ENCODE measurements around the gene CCL1.

CCL1 gene

GRCh38 chr17:34384822-34385605 is 22.0 kb upstream of the CCL1 start:
- H3K4me3 ChIP-seq (replicated peaks; ENCODE audit: low read depth, low read length) = no peak overlapping the region
- no peak for DNase-seq (ENCODE audit: extremely low read depth, low read depth)
- no peak for TF ChIP-seq CTCF (IDR thresholded peaks at IDR 0.05; ENCODE audit: low read depth, low read length, missing control alignments)

- no peak for DNase-seq (ENCODE audit: extremely low read depth, low read depth)
- no peak overlapping the region for H3K4me3 ChIP-seq (replicated peaks; ENCODE audit: low read depth, low read length)
- TF ChIP-seq CTCF (IDR thresholded peaks at IDR 0.05; ENCODE audit: low read depth, low read length, missing control alignments) = no peak
Observed at GRCh38 chr17:34384271-34384670, 21.2 kb upstream of the CCL1 start.

GRCh38 chr17:34383216-34383615 is 20.2 kb upstream of the CCL1 start:
- no peak for TF ChIP-seq CTCF (IDR thresholded peaks at IDR 0.05; ENCODE audit: low read depth, low read length, missing control alignments)
- DNase-seq (ENCODE audit: extremely low read depth, low read depth) = no peak
- H3K4me3 ChIP-seq (replicated peaks; ENCODE audit: low read depth, low read length) = no peak overlapping the region

GRCh38 chr17:34382621-34383124 is 19.6 kb upstream of the CCL1 start:
- no peak for TF ChIP-seq CTCF (IDR thresholded peaks at IDR 0.05; ENCODE audit: low read depth, low read length, missing control alignments)
- DNase-seq (ENCODE audit: extremely low read depth, low read depth) = no peak
- H3K4me3 ChIP-seq (replicated peaks; ENCODE audit: low read depth, low read length) = no peak overlapping the region

GRCh38 chr17:34379868-34380267 is 16.8 kb upstream of the CCL1 start:
- H3K4me3 ChIP-seq (replicated peaks; ENCODE audit: low read depth, low read length) = no peak overlapping the region
- no peak for DNase-seq (ENCODE audit: extremely low read depth, low read depth)
- TF ChIP-seq CTCF (IDR thresholded peaks at IDR 0.05; ENCODE audit: low read depth, low read length, missing control alignments) = no peak

- TF ChIP-seq CTCF (IDR thresholded peaks at IDR 0.05; ENCODE audit: low read depth, low read length, missing control alignments) = no peak
- H3K4me3 ChIP-seq (replicated peaks; ENCODE audit: low read depth, low read length) = no peak overlapping the region
- DNase-seq (ENCODE audit: extremely low read depth, low read depth) = no peak
Observed at GRCh38 chr17:34378664-34379101, 15.7 kb upstream of the CCL1 start.

Data from HFF-Myc (cell line).